Astrocyte of the spinal cord (primary cell): ENCODE measurements around the gene SUCNR1.
"Not testable (repeated sequence)": the region's sequence is repeated elsewhere in the genome, so short reads cannot be mapped to it uniquely, and the experiment has no call there.

Experiments
- DNase-seq: peaks from one replicate; pipeline ENCODE4 v3.0.0; 2011; ENCODE audit warnings: low read depth, low spot score
- H3K4me3 ChIP-seq: 2 replicates; pipeline ENCODE4 v1.5.1; 2011; ENCODE audit warnings: low read depth, mild to moderate bottlenecking, low read length, moderate library complexity
- in situ Hi-C: cut with HindIII; loops from 2 replicates; pipeline ENCODE4 v1.10.0; 2017; ENCODE audit warnings: low sequenced_read_pairs
- TF ChIP-seq, protein P1 (sequence below): IDR thresholded peaks from 2 replicates; pipeline ENCODE4 v1.5.1; 2012; ENCODE audit warnings: low read depth, mild to moderate bottlenecking, low read length, inconsistent platforms

Gene SUCNR1

GRCh38 chr3:151879679-151880415, 6.4 kb downstream of the SUCNR1 start:
- TF ChIP-seq, protein P1, sequence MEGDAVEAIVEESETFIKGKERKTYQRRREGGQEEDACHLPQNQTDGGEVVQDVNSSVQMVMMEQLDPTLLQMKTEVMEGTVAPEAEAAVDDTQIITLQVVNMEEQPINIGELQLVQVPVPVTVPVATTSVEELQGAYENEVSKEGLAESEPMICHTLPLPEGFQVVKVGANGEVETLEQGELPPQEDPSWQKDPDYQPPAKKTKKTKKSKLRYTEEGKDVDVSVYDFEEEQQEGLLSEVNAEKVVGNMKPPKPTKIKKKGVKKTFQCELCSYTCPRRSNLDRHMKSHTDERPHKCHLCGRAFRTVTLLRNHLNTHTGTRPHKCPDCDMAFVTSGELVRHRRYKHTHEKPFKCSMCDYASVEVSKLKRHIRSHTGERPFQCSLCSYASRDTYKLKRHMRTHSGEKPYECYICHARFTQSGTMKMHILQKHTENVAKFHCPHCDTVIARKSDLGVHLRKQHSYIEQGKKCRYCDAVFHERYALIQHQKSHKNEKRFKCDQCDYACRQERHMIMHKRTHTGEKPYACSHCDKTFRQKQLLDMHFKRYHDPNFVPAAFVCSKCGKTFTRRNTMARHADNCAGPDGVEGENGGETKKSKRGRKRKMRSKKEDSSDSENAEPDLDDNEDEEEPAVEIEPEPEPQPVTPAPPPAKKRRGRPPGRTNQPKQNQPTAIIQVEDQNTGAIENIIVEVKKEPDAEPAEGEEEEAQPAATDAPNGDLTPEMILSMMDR, result no peak
- no peak for DNase-seq
- H3K4me3 ChIP-seq, result no peak overlapping the region
- in situ Hi-C loops, result no loop called here

DNA sequence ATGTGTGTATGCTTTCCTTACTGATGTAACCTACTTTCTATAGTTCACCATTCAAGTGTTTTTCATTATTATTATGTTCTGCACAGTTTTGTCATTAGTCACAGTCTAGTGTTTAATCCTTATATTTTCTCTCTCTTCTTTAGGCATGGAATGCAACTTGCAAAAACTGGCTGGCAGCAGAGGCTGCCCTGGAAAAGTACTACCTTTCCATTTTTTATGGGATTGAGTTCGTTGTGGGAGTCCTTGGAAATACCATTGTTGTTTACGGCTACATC, 6.9 kb downstream of the SUCNR1 start:
- in situ Hi-C loops, result no loop called here
- no peak for DNase-seq
- TF ChIP-seq, protein P1, result no peak

DNA sequence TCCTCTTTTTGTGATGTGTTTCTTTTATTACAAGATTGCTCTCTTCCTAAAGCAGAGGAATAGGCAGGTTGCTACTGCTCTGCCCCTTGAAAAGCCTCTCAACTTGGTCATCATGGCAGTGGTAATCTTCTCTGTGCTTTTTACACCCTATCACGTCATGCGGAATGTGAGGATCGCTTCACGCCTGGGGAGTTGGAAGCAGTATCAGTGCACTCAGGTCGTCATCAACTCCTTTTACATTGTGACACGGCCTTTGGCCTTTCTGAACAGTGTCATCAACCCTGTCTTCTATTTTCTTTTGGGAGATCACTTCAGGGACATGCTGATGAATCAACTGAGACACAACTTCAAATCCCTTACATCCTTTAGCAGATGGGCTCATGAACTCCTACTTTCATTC, 7.7 kb downstream of the SUCNR1 start:
- TF ChIP-seq, protein P1, result no peak
- in situ Hi-C loops, result no loop called here
- no peak overlapping the region for H3K4me3 ChIP-seq
- DNase-seq, result no peak

More for the DNA sequence above, 6.9 kb downstream of the SUCNR1 start:
- no peak overlapping the region for H3K4me3 ChIP-seq

DNA sequence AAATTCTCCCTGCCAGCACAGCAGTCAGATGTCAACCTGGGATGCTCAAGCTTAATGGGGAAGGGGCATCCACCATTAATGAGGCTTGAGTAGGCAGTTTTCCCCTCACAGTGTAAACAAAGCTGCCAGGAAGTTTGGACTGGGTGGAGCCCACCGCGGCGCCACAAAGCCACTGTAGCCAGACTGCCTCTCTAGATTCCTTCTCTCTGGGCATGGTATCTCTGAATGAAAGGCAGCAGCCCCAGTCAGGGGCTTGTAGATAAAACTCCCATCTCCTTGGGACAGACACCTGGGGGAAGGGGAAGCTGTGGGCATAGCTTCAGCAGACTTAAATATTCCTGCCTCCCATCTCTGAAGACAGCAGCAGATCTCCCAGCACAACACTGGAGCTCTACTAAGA, 12.0 kb downstream of the SUCNR1 start:
- H3K4me3 ChIP-seq, DNase-seq, in situ Hi-C loops: not testable (repeated sequence)

GRCh38 chr3:151887450-151888211, 14.2 kb downstream of the SUCNR1 start:
- in situ Hi-C loops, H3K4me3 ChIP-seq, DNase-seq: not testable (repeated sequence)

DNA sequence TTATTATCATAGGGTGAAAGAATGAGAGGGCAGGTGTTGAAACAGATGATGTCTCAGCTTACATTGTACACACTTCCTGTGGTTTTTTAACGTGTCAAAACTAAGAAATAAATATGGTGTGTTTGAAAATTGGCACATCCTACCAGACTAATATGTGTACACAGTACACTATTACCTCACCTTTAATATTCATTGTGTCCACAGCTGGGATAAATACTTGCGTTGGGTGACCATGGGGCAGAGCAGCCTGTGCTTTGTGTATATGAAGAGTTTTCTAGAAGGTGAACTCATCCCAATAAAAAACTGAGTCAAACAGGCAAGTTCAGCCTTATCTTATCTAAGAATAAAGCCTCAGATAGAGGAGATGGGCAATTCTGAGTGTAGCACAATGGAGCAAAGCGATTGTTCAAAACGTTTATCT, 17.3 kb downstream of the SUCNR1 start:
- no peak for DNase-seq
- no peak overlapping the region for H3K4me3 ChIP-seq
- TF ChIP-seq, protein P1, result no peak
- in situ Hi-C loops, result no loop called here

- TF ChIP-seq, protein P1, result no peak
- no peak for DNase-seq
- no peak overlapping the region for H3K4me3 ChIP-seq
- in situ Hi-C loops, result no loop called here
Measured at GRCh38 chr3:151891721-151892120, 18.3 kb downstream of the SUCNR1 start.
